Amniotic stem cell (primary cell): ENCODE measurements around the gene NDFIP2.
"Not testable (repeated sequence)": the region's sequence is repeated elsewhere in the genome, so short reads cannot be mapped to it uniquely, and the experiment has no call there.

Experiments used
- DNase-seq: peaks from one replicate; lab custom pipeline; 2025; lab: John Stamatoyannopoulos, UW

The NDFIP2 gene

DNA sequence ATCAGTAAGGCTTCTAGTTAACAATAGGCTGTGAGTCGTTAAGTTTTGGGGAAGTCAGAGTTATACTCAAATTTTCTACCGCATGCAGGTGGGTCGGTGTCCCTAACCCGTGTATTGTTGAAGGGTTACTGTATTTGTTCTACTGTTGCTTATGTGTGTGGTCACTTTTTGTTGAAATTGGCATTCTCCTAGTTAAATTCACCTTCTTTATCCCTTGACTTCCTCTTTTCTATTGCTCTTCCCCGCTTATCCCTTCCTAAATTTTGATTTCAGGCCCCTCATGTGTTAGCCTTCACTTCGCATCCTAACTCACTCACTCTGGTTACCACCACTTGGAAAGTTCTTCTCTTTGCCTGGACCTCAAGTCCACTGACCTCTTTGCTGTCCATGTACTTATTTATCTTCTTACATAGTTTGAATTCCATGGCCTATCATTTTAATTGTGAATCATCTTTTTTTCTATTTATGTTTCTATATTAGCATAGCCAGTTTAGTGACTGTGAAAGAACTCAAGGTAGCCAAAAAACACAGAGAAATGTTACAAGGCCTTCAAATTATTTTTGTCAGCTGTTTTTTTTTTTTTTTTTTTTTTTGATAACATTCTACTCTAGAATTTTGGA, 52.9 kb downstream of the NDFIP2 start:
- DNase-seq = no peak

- no peak for DNase-seq
Observed at GRCh38 chr13:79534596-79534995, 53.6 kb downstream of the NDFIP2 start.

DNA sequence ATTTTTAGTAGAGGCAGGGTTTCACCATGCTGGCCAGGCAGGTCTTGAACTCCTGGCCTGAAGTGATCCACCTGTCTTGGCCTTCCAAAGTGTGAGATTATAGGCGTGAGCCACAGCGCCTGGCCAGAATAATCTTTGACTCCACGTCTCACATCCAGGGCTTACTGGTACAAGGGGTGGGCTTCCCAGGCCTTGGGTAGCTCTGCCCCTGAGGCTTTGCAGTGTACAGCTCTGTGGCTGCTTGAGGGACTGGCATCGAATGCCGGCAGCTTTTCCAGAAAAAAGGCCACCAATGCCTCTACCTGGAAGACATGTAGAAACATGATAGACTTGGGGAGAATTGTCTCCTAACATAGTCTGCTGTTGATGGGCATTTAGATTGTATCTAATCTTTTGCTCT, 57.8 kb downstream of the NDFIP2 start:
- no peak for DNase-seq

- DNase-seq = no peak
Observed at GRCh38 chr13:79540504-79540903, 59.5 kb downstream of the NDFIP2 start.

DNA sequence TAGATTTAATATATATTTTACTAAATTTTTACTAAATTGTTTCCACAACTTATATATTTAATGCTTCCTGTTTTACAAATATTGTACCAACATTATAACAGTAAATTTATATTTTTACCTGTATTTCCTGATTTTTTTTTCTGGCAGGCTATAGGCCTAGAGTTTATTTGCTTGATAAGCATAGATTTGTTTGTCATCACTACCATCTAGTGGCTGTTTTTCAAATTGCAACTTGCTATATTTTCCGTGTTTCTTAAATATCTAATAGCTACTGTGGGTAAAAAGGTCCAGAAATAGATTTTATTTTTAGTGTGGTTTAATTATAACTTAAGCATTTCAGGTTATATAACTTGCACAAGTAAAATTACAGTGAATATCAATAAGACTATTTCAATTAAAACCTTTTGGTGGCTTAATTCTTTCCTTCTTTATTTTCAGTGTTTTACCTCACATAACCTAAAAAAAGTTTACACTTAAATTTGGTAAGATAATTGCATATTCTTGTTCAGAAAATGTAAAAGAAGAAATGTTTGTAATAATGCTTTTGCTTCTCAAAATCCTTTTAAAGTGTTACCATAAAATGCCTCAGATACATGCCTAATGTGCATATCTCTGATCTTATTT, 60.6 kb downstream of the NDFIP2 start:
- no peak for DNase-seq

DNA sequence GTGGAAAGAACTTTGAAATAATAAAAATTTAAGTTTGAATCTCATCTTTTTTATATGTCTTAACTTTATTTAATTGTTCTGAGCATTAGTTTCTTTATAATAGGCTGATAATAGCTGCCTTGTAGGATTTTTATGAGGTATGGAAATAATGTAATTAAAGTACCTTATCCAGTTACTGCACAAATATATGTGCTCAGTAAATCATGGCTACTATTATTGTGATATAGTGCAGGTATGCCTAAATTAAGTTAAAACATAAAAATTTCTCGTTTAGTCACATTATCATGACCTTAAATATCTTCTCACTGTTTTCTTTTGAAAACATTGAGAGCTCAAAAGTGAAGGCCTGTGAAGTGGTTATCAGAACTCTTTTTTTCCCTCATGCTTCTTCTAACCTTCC, 62.9 kb downstream of the NDFIP2 start:
- DNase-seq = no peak

GRCh38 chr13:79547211-79548195, 66.5 kb downstream of the NDFIP2 start:
- DNase-seq = no peak

- no peak for DNase-seq
Observed at GRCh38 chr13:79548902-79549301, 67.9 kb downstream of the NDFIP2 start.

DNA sequence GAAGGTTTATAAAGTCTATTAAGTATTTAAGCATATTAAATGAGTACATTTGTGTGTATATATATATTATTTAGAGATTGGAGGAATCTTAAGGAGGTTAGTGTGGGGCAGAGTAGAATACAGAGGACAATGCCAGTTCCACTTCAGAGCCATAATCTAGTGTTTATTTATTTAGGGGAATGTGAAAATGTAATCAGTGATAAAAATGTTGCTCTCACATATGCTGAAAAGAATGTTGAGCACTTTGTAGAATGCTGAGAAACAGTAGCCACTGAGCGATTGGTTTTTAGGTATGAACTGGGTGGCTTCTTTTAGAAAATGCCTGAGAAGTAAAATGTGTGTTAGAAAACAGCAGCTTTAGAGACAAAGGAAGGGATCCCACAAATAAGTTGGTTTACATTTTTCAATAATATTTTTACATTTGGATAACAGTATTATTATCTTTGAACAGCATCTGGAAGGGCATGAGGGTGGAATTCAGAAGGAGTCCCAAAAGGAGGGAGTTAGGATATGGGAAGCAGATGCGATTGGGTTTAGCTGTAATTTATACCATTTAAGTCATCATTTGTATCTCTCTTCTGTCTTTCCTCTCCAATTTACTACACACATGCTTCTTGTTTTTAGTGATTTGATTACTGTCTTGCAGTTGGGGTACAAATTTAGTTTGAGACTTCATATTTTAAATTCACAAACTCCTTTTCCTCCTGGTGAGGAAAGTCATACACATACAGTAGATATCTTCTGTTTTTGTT, 68.6 kb downstream of the NDFIP2 start:
- no peak for DNase-seq

- DNase-seq = no peak
Observed at GRCh38 chr13:79557666-79558065, 76.7 kb downstream of the NDFIP2 start.

GRCh38 chr13:79560954-79561353, 80.0 kb downstream of the NDFIP2 start:
- no peak for DNase-seq

DNA sequence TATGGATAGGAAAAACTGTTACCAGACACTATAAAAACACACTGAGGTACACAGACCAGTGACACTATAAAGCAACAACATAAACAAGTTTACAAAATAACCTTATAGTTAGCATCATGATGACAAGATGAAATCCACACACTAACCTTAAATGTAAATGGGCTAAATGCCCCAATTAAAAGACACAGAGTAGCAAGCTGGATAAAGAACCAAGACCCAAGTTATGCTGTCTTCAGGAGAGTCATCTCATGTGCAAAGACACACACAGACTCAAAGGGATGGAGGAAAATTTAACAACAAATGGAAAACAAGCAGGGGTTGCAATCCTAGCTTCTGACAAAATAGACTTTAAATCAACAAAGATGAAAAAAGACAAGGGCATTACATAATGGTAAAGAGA, 81.6 kb downstream of the NDFIP2 start:
- DNase-seq = no peak

- DNase-seq = no peak
Observed at GRCh38 chr13:79566118-79566517, 85.2 kb downstream of the NDFIP2 start.

- no peak for DNase-seq
Observed at GRCh38 chr13:79571147-79571546, 90.2 kb downstream of the NDFIP2 start.

DNA sequence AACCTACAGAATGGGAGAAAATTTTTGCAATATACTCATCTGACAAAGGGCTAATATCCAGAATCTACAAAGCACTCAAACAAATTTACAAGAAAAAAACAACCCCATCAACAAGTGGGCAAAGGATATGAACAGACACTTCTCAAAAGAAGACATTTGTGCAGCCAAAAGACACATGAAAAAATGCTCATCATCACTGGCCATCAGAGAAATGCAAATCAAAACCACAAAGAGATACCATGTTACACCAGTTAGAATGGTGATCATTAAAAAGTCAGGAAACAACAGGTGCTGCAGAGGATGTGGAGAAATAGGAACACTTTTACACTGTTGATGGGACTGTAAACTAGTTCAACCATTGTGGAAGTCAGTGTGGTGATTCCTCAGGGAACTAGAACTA, 92.9 kb downstream of the NDFIP2 start:
- not testable (repeated sequence) for DNase-seq

DNA sequence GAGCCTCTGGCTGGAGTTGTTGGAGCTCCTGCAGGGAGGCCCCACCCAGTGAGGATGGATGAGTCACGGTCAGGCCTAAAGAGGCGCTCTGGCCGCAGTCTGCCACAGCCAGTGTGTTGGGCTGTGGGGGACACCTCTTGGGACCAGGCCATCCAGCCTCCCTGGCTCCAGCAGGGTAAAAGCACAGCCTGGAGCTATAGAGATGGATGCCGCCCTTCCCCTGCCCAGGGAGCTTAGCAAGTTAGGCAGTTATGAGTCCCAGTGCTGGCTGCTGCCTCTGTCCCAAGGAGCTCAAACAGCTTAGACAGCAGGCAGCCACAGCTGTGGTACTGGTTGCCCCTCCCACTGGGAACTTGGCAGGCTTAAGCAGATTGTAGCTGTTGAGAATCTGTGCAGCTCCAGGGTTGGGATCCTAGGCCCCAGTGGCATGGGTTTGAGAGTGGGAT, 100.9 kb downstream of the NDFIP2 start:
- peak; percentile 18 for DNase-seq

- DNase-seq = no peak
Observed at GRCh38 chr13:79582896-79583295, 101.9 kb downstream of the NDFIP2 start.

GRCh38 chr13:79585033-79585432, 104.1 kb downstream of the NDFIP2 start:
- DNase-seq = no peak

DNA sequence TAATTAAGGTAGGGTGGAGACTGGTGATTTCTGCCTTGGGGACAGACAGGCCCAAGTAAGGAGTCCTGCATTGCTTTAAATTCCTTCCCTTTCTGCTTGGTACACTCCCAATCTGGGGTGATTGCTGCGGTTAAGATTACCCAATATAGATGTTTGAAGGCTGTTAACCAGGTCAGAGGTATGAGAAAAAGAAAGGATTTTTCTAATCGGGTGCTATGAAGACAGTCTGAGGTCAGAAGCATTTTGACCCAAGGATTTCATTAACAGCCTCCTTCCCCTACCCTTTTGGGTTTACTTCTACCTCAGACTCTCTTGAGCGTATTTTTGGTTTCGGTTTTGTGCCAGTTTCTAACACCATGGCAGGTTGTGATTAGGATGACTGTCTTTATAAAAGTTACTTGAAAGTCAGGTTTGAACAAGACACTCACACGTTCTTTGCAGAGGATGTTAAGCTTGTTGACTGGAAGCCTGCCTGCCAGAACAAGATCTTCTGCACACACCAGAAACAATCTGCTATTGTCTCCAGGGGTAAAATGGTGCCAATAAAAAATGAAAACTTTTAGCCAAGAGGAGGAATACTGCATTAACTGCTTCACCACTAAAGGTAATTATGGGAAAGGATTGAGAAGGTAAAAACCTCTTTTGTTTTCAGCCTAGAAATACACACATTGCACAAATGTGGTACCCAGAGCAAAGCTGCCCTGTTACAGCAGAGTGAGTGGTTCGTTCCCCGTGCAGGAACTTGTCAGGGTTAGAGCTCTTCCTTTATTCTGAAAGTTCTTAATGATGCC, 108.8 kb downstream of the NDFIP2 start:
- no peak for DNase-seq

GRCh38 chr13:79590394-79590676, 109.4 kb downstream of the NDFIP2 start:
- no peak for DNase-seq

- no peak for DNase-seq
Observed at GRCh38 chr13:79591493-79591892, 110.5 kb downstream of the NDFIP2 start.

DNA sequence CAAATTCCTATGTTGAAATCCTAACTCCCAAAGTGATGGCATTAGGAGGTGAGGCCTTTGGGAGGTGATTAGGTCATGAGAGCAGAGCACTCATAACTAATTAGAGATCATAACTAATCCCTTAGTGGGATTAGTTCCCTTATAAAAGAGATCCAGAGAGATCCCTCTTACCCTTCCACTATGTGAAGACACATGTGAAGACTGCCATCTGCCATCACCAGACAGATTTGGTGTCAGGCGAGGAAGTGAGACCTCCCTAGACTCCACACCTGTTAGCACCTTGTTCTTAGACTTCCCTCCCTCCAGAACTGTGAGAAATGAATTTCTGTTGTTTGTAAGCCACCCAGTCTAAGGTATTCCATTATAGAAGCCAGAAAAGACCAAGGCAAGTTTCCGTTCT, 112.2 kb downstream of the NDFIP2 start:
- DNase-seq = no peak
